ENCODE data around the gene TNFSF13.

TNFSF13 gene

GRCh38 chr17:7552621-7553051 lies 5.9 kb upstream of the TNFSF13 start:
- no peak for DNase-seq (ENCODE audit: low read depth)

GRCh38 chr17:7553356-7553755 lies 5.2 kb upstream of the TNFSF13 start:
- no peak for DNase-seq (ENCODE audit: low read depth)

GRCh38 chr17:7555320-7555948 lies 3.1 kb upstream of the TNFSF13 start:
- no peak for DNase-seq (ENCODE audit: low read depth)

GRCh38 chr17:7556627-7557026 lies 1.9 kb upstream of the TNFSF13 start:
- DNase-seq (ENCODE audit: low read depth): no peak

- no peak for DNase-seq (ENCODE audit: low read depth)
Measured at GRCh38 chr17:7557147-7557764, 1.3 kb upstream of the TNFSF13 start.

- no peak for DNase-seq (ENCODE audit: low read depth)
Measured at GRCh38 chr17:7557775-7558543, 591 bp upstream of the TNFSF13 start.

- no peak for DNase-seq (ENCODE audit: low read depth)
Measured at GRCh38 chr17:7559320-7560171, 996 bp downstream of the TNFSF13 start.

- peak; percentile 47 for DNase-seq (ENCODE audit: low read depth)
Measured at GRCh38 chr17:7560172-7561027, 1.9 kb downstream of the TNFSF13 start.

- peak; percentile 70 for DNase-seq (ENCODE audit: low read depth)
Measured at GRCh38 chr17:7561028-7561575, 2.6 kb downstream of the TNFSF13 start.

GRCh38 chr17:7561589-7562207 lies 3.1 kb downstream of the TNFSF13 start, which contains the start of gene SENP3:
Gene SENP3 (plus strand): TSS chr17:7561919. CDS start chr17:7563077, 1,158 bp downstream.
- DNase-seq (ENCODE audit: low read depth): peak; percentile 79

GRCh38 chr17:7562208-7562605 lies 3.7 kb downstream of the TNFSF13 start:
- DNase-seq (ENCODE audit: low read depth): no peak

- DNase-seq (ENCODE audit: low read depth): no peak
Measured at GRCh38 chr17:7563115-7563869, 4.7 kb downstream of the TNFSF13 start.

GRCh38 chr17:7569571-7569970 lies 11.0 kb downstream of the TNFSF13 start:
- no peak for DNase-seq (ENCODE audit: low read depth)

GRCh38 chr17:7570351-7570750 lies 11.8 kb downstream of the TNFSF13 start:
- no peak for DNase-seq (ENCODE audit: low read depth)

- DNase-seq (ENCODE audit: low read depth): no peak
Measured at GRCh38 chr17:7572338-7572587, 13.7 kb downstream of the TNFSF13 start.

- DNase-seq (ENCODE audit: low read depth): peak; percentile 98
Measured at GRCh38 chr17:7572588-7573323, 14.2 kb downstream of the TNFSF13 start.

GRCh38 chr17:7573324-7574080 lies 15.0 kb downstream of the TNFSF13 start:
- DNase-seq (ENCODE audit: low read depth): peak; percentile 87

GRCh38 chr17:7574176-7574953 lies 15.8 kb downstream of the TNFSF13 start:
- DNase-seq (ENCODE audit: low read depth): no peak
